Sigmoid colon (tissue), 7 donors: ENCODE results near the gene MBNL1. TPM values are rescaled to one million over a fixed set of nuclear protein-coding genes. Genes with fewer than 3 reads are reported as not detected.
"Not testable (repeated sequence)": the region's sequence is repeated elsewhere in the genome, so short reads cannot be mapped to it uniquely, and the experiment has no call there.

Experiments
- DNase-seq: peaks from one replicate; pipeline ENCODE4 v3.0.0-alpha.2; 2019
- H3K27ac ChIP-seq, 4 donors: fragments of 200-600 bp; sonication (generic); one replicate each; pipeline ENCODE4 v1.5.1; 2016 to 2019; ENCODE audit warnings: mild to moderate bottlenecking in 1 of 4
- H3K27me3 ChIP-seq, 3 donors: fragments of 200-600 bp; sonication (generic); one replicate each; pipeline ENCODE4 v1.5.1; 2019; ENCODE audit warnings: mild to moderate bottlenecking in 1 of 3
- H3K36me3 ChIP-seq, 4 donors: fragments of 200-600 bp; sonication (generic); one replicate each; pipeline ENCODE4 v1.5.1; 2016 to 2019
- H3K4me1 ChIP-seq, 4 donors: fragments of 200-600 bp; sonication (generic); one replicate each; pipeline ENCODE4 v1.5.1; 2017 to 2019
- H3K4me3 ChIP-seq, 4 donors: fragments of 200-600 bp; sonication (generic); one replicate each; pipeline ENCODE4 v1.5.1; 2017 to 2019; ENCODE audit warnings: mild to moderate bottlenecking in 2 of 4, moderate library complexity in 1 of 4
- H3K9me3 ChIP-seq, 4 donors: fragments of 200-600 bp in 3 of 4; sonication (generic) in 3 of 4; one replicate each; pipeline versions ENCODE4 v1.5.1 to v1.6.1; 2013 to 2019
- EP300 ChIP-seq, 4 donors: sonication (generic); formaldehyde crosslinking; IDR thresholded peaks; one replicate each; pipeline ENCODE4 v1.6.1; 2017; ENCODE audit warnings: antibody characterized with exemption in 4 of 4
- POLR2A ChIP-seq, 2 donors: fragments of 450-650 bp; IDR thresholded peaks; one replicate each; pipeline ENCODE4 v1.6.1; 2016; ENCODE audit warnings: antibody characterized with exemption in 2 of 2, mild to moderate bottlenecking in 2 of 2, moderate library complexity in 2 of 2
- POLR2AphosphoS5 ChIP-seq, 4 donors: sonication (generic); formaldehyde crosslinking; IDR thresholded peaks; one replicate each; pipeline ENCODE4 v1.6.1; 2017; ENCODE audit warnings: antibody characterized with exemption in 4 of 4
- WGBS, 2 donors: extraction: QIAGEN DNeasy Blood & Tissue Kit; methylation state at CpG; one replicate each; pipeline ENCODE4 v1.1.7; 2013; 5-methylcytosine and 5-hydroxymethylcytosine counted together
- intact Hi-C: fragments of 100-400 bp; cut with DNase I; formaldehyde crosslinking; loops from one replicate; pipeline ENCODE4 v1.15.1; 2023
- polyA plus RNA-seq, 3 donors: library from polyadenylated mRNA; stranded (reverse); fragments of 200-250 nt; gene quantifications; one replicate each; pipeline ENCODE4 v1.2.3, GENCODE V29; 2013
- total RNA-seq, 4 donors: library from RNA; depleted of rRNA; stranded (reverse); fragments of >200 nt; gene quantifications; one replicate each; pipeline ENCODE4 v1.1.0, GENCODE V29; 2016
- TF ChIP-seq, protein P1 (sequence below), 4 experiments: fragments of 450-650 bp in 3 of 4; fragments of 200-600 bp in 1 of 4; IDR thresholded peaks; one replicate each; pipeline ENCODE4 v1.5.1; 2016 to 2019; ENCODE audit warnings: antibody characterized with exemption in 4 of 4, mild to moderate bottlenecking in 3 of 4, moderate library complexity in 2 of 4
- donor health status: healthy with polysubstance abuse.
- donor health status: Bipolar disorder and iron deficiency.
- donor health status: healthy.

MBNL1 gene
- total and polyA plus RNA-seq, 7 donors, result 60.5 to 898 (median 602) TPM

DNA sequence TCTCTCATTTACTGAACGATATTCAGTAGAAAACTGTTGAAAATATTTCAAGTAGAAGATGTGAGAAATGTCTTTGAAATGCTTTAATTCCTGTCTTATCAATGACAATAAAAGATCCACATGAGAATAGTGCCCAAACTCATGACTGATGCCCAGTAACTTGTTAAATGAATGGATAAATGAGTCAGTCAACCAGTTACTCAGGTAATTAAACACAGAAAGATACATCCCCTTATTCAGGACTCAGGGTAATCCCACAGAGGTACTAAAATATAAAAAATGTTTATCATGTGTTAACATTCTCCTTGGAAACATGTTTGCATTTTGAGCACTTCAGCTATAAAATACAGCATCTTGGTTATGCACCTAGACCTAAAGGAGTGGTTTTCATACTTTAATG lies 169.5 kb downstream of the MBNL1 start:
- intact Hi-C loops, result no loop called here
- Histone ChIP-seq H3K27ac (peak overlapping the region in 2 of 4 donors; percentile 50 to 68), H3K9me3 (peaks cover 0 to 4% (median 1%) of the 10 kb centered on the region in 4 donors), H3K27me3 (no peaks in the 10 kb centered on the region), H3K36me3 (peaks cover 0 to 15% (median 1%) of the 10 kb centered on the region in 4 donors), H3K4me3 (no peak overlapping the region), H3K4me1 (peaks cover 0 to 60% (median 55%) of the 10 kb centered on the region in 4 donors)
- TF ChIP-seq, protein P1, sequence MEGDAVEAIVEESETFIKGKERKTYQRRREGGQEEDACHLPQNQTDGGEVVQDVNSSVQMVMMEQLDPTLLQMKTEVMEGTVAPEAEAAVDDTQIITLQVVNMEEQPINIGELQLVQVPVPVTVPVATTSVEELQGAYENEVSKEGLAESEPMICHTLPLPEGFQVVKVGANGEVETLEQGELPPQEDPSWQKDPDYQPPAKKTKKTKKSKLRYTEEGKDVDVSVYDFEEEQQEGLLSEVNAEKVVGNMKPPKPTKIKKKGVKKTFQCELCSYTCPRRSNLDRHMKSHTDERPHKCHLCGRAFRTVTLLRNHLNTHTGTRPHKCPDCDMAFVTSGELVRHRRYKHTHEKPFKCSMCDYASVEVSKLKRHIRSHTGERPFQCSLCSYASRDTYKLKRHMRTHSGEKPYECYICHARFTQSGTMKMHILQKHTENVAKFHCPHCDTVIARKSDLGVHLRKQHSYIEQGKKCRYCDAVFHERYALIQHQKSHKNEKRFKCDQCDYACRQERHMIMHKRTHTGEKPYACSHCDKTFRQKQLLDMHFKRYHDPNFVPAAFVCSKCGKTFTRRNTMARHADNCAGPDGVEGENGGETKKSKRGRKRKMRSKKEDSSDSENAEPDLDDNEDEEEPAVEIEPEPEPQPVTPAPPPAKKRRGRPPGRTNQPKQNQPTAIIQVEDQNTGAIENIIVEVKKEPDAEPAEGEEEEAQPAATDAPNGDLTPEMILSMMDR (IDR thresholded peaks at IDR 0.05), result no peak
- WGBS, 2 donors, result 83 to 90% methylated on average over 1 of the region's 1 CpG
- DNase-seq, result no peak

DNA sequence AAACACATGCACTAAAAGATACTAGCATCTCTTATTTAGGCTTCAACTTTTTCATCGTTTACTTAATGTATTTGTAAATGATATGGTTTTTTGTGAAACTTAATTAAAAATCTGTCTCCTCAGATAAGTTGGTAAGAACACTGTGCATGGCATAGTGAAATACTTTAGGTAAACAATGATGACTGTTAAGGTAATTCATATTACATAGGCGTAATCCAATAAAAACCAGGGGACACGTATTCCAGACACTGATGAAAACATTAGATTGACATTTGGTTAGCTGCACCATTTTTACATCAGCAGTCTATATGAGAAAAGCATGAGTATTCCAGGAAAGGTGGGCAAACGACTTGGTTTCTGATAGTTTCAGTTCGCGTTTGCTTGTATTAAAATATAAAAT lies 170.0 kb downstream of the MBNL1 start:
- H3K27ac ChIP-seq, result peak overlapping the region in 3 of 4 donors; percentile 17 to 68 (median 38)
- TF ChIP-seq POLR2A (IDR thresholded peaks at IDR 0.05) (no peak), POLR2AphosphoS5 (IDR thresholded peaks at IDR 0.05) (no peak), EP300 (IDR thresholded peaks at IDR 0.05) (no peak)
- TF ChIP-seq, protein P1 (IDR thresholded peaks at IDR 0.05), result no peak
- peaks cover 0 to 66% (median 60%) of the 10 kb centered on the region in 4 donors for H3K4me1 ChIP-seq
- no peak for DNase-seq
- H3K27me3 ChIP-seq, result no peaks in the 10 kb centered on the region
- intact Hi-C loops, result no loop called here
- WGBS, 2 donors, result 74 to 80% methylated on average over 6 of the region's 6 CpGs
- peaks cover 0 to 10% (median 1%) of the 10 kb centered on the region in 4 donors for H3K36me3 ChIP-seq
- H3K9me3 ChIP-seq, result peaks cover 0 to 4% (median 1%) of the 10 kb centered on the region in 4 donors
- no peak overlapping the region for H3K4me3 ChIP-seq

DNA sequence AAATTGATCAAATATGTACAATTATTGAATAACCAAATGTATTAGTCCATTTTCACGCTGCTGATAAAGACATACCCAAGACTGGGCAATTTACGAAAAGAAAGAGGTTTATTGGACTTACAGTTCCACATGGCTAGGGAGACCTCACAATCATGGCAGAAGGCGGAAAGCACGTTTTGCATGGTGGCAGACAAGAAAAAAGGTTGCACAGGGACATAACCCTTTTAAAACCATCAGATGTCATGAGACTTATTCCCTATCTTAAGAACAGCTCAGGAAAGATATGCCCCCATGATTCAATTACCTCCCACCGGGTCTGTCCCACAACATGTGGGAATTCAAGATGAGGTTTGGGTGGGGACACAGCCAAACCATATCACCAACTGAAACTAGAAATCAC lies 171.5 kb downstream of the MBNL1 start:
- peak in 1 of 4 donors; percentile 9 for TF ChIP-seq POLR2AphosphoS5 (IDR thresholded peaks at IDR 0.05)
- H3K27ac ChIP-seq, result peak overlapping the region in 2 of 4 donors; percentile 38 to 68
- intact Hi-C loops, result loop anchor here (5.0 kb wide), 1 partner anchor 173 kb away; the partner anchor contains the start of gene MBNL1

DNA sequence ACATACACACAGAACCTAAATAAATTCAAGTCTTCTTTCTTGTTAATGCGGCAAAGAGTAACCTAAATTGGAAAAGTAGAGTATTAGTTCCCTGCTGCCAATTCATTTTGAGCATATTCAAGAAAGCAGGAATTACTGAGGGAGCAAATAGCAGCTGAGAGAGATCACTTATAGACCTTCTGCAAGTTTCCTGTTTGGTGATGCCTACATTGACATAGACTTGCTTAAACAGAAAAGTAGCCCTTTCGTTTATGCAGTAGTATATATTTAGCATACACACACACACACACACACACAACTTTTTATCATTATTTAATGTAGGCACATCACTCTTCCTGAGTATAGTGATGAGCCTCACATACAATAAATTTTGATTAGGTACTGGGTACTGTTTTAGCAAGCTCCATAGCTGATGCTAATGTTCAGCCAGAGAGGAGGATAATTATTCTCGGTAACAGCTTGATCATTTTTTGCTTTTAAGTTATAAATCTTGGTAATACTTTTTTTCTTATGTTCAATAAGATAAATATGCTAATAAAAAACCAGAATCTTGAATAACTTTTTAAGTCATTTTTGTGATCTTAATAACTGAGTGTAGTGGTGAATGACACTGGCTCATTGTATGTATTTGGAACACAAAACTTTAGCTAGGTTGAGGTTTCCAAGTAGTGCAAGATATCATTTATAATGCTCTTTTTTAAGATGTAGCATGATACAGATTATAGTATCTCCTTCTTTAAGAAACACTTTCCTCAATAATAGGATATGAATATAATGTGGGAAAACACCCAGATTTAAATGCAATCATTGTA lies 174.7 kb downstream of the MBNL1 start:
- peaks cover 0 to 27% (median 4%) of the 10 kb centered on the region in 4 donors for H3K36me3 ChIP-seq
- peak overlapping the region in 1 of 4 donors; percentile 5 for H3K4me3 ChIP-seq
- intact Hi-C loops, result loop anchor here (5.0 kb wide), 1 partner anchor 176 kb away; the partner anchor contains the start of gene MBNL1
- peaks cover 0 to 84% (median 70%) of the 10 kb centered on the region in 4 donors for H3K4me1 ChIP-seq
- no peak for TF ChIP-seq EP300 (IDR thresholded peaks at IDR 0.05)
- no peak for TF ChIP-seq POLR2A (IDR thresholded peaks at IDR 0.05)
- TF ChIP-seq POLR2AphosphoS5 (IDR thresholded peaks at IDR 0.05), result no peak
- TF ChIP-seq, protein P1 (IDR thresholded peaks at IDR 0.05), result no peak
- DNase-seq, result no peak
- no peaks in the 10 kb centered on the region for H3K9me3 ChIP-seq
- no peaks in the 10 kb centered on the region for H3K27me3 ChIP-seq
- peak overlapping the region; percentile 23 to 68 (median 40) for H3K27ac ChIP-seq
- 59% methylated on average over 3 of the region's 3 CpGs for WGBS, 2 donors

More for the DNA sequence above, 171.5 kb downstream of the MBNL1 start:
- peaks cover 0 to 81% (median 72%) of the 10 kb centered on the region in 4 donors for H3K4me1 ChIP-seq
- H3K27me3 ChIP-seq, H3K9me3 ChIP-seq, H3K36me3 ChIP-seq, DNase-seq, H3K4me3 ChIP-seq: not testable (repeated sequence)
- WGBS, 2 donors, result 95% methylated on average over 5 of the region's 5 CpGs

DNA sequence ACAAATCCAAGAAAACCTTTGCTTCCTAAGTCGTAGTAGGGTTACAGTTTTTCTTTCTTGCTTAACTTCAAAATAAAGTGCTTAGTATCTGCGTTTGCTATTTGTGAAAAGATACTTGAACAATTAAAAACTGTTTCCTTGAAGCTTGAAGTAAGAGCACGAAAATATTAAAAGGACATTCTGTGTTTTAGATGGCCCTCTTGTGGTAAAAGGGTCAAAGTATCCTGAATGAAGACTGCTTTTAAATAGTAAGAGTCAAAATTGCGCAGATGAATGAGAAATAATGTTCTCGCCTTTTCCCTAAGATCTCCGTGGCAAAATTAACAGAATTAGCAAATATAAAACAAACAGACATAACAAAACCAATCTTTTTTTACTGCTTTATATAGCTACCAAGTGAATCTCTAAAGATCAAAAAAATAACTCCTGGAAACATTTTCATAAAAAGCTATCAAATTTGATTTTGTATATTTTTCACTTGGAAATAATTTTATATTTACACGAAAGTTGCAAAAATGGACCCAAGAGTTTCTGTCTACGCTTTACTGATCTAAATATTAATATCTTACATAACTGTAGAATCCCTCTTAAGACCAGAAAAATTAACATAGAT lies 175.4 kb downstream of the MBNL1 start:
- 32 to 46% methylated on average over 8 of the region's 8 CpGs for WGBS, 2 donors
- H3K4me1 ChIP-seq, result peaks cover 0 to 81% (median 65%) of the 10 kb centered on the region in 4 donors

More for the DNA sequence above, 175.4 kb downstream of the MBNL1 start:
- TF ChIP-seq POLR2AphosphoS5 (IDR thresholded peaks at IDR 0.05) (peak in 1 of 4 donors; percentile 8), POLR2A (IDR thresholded peaks at IDR 0.05) (no peak), EP300 (IDR thresholded peaks at IDR 0.05) (no peak)
- TF ChIP-seq, protein P1 (IDR thresholded peaks at IDR 0.05), result peak; percentile 51 to 67 (median 61)
- peaks cover 0 to 34% (median 5%) of the 10 kb centered on the region in 4 donors for H3K36me3 ChIP-seq
- intact Hi-C loops, result loop anchor here (5.0 kb wide), 1 partner anchor 177 kb away; the partner anchor contains the start of gene MBNL1
- H3K27ac ChIP-seq, result peak overlapping the region; percentile 23 to 68 (median 40)
- H3K4me3 ChIP-seq, result peak overlapping the region in 1 of 4 donors; percentile 5
- no peak for DNase-seq
- H3K27me3 ChIP-seq, result no peaks in the 10 kb centered on the region
- no peaks in the 10 kb centered on the region for H3K9me3 ChIP-seq
